ENCODE results near the gene TMEM11. TPM values are rescaled to one million over a fixed set of nuclear protein-coding genes. Genes with fewer than 3 reads are reported as not detected.
A peak's percentile ranks its signal among the peaks of the same experiment; 100 is the strongest.

TMEM11 gene
- total RNA-seq, 1 experiment from 2014 or later, result 32.5 TPM

DNA sequence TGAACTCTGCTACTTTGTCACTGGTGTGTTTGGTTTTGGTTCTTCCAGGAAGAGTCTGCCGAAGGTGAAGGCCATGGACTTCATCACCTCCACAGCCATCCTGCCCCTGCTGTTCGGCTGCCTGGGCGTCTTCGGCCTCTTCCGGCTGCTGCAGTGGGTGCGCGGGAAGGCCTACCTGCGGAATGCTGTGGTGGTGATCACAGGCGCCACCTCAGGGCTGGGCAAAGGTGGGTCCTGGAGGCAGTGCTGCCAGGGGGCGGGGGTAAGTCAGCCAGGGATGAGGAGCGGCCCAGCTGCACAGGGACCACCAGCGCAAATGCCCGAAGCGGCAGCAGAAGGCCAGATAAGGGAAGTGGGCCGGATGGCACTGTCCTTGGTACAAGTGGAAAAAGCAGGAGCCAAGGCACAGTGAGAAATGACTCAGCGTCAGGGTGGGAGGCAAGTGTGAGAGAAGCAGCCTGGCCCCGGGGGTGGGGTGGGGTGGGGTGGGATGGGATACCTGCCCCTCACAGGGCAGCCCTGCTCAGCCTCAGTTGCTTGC is 41.9 kb downstream of the TMEM11 start:
- Mint-ChIP-seq H3K27me3 (ENCODE audit: low read depth) (no peaks in the 10 kb centered on the region), H3K27ac (peak overlapping the region in 1 of 3 experiments; percentile 88; a peak in 1 of 7 replicates), H3K9me3 (no peaks in the 10 kb centered on the region), H3K4me3 (no peak overlapping the region), H3K36me3 (ENCODE audit: insufficient read depth in 1 of 3, low read depth in 3 of 3) (peaks cover 0 to 23% (median 12%) of the 10 kb centered on the region in 3 experiments; a peak in 6 of 7 replicates), H3K4me1 (no peaks in the 10 kb centered on the region)
- no peak overlapping the region for H2BK120ac ChIP-seq (ENCODE audit: low read depth, low read length, poor library complexity, severe bottlenecking)
- H4K5ac ChIP-seq (ENCODE audit: insufficient read length, low read depth, low read length), result no peak overlapping the region
- no peak overlapping the region for H3K18ac ChIP-seq (ENCODE audit: insufficient read length, low read depth, low read length)
- DNase-seq, result no peak
- no CpG with 5 or more reads among the region's 17 CpGs for WGBS (ENCODE audit: extremely low coverage, insufficient read length, low lambda C conversion rate)
- H3K79me2 ChIP-seq (ENCODE audit: insufficient read depth, low read length), result no peaks in the 10 kb centered on the region
- no peak for TF ChIP-seq CTCF (conservative IDR thresholded peaks at IDR 0.05)
- H4K20me1 ChIP-seq (ENCODE audit: control insufficient read depth, insufficient read depth, insufficient read length), result no peaks in the 10 kb centered on the region
- no peak overlapping the region for H2BK12ac ChIP-seq (ENCODE audit: insufficient read length, low read depth, low read length)
- no peak overlapping the region for H3K14ac ChIP-seq (ENCODE audit: insufficient read depth, low read length)
- no peaks in the 10 kb centered on the region for H3K4me1 ChIP-seq (ENCODE audit: insufficient read depth, low read length)
- H3T11ph ChIP-seq (ENCODE audit: low read length), result no peak overlapping the region
- H4K91ac ChIP-seq (ENCODE audit: insufficient read length, low read depth, low read length), result no peak overlapping the region
- no peak overlapping the region for H3K9ac ChIP-seq (ENCODE audit: extremely low read depth, insufficient read length, low read length)
- no peak overlapping the region for H3K4ac ChIP-seq (ENCODE audit: low read depth, low read length)
- H3K9me3 ChIP-seq (ENCODE audit: control insufficient read depth, low read depth, low read length), result no peaks in the 10 kb centered on the region
- H2BK20ac ChIP-seq (ENCODE audit: low read depth, low read length, poor library complexity, severe bottlenecking), result no peak overlapping the region
- H2BK15ac ChIP-seq (ENCODE audit: low read depth, low read length), result no peak overlapping the region
- no peak overlapping the region for H4K8ac ChIP-seq (replicated peaks; ENCODE audit: insufficient read length, low read depth, low read length)
- no peak overlapping the region for H3K27ac ChIP-seq (ENCODE audit: insufficient read length, low read depth, low read length)
- no peak overlapping the region for H2BK5ac ChIP-seq (ENCODE audit: insufficient read length, low read length)
- no peak overlapping the region for H3K56ac ChIP-seq (ENCODE audit: insufficient read length, low read depth, low read length)
- H2AFZ ChIP-seq (ENCODE audit: low read length), result no peak overlapping the region
- H2AK5ac ChIP-seq (ENCODE audit: insufficient read length, low read length), result no peak overlapping the region
- no peaks in the 10 kb centered on the region for H3K27me3 ChIP-seq (ENCODE audit: insufficient read depth, low read length)
- H3K79me1 ChIP-seq (ENCODE audit: insufficient read depth, low read depth, low read length, poor library complexity, severe bottlenecking), result no peaks in the 10 kb centered on the region
- H3K4me2 ChIP-seq (ENCODE audit: insufficient read depth, insufficient read length, low read length), result no peak overlapping the region
- H3K23ac ChIP-seq (ENCODE audit: insufficient read length, low read depth, low read length), result no peak overlapping the region
- no peaks in the 10 kb centered on the region for H3K23me2 ChIP-seq (ENCODE audit: insufficient read length, low read depth, low read length, poor library complexity, severe bottlenecking)
